IgD-negative memory B cell (primary cell): ENCODE measurements around the gene PUS1. TPM values are rescaled to one million over a fixed set of nuclear protein-coding genes. Genes with fewer than 3 reads are reported as not detected.
A peak's percentile ranks its signal among the peaks of the same experiment; 100 is the strongest.

Experiments
- H3K27ac Mint-ChIP-seq, 3 donors: one replicate each; pipeline ENCODE4 v1.8.0; 2020 to 2022; ENCODE audit warnings: mild to moderate bottlenecking in 3 of 3, mixed read lengths in 3 of 3, moderate library complexity in 1 of 3
- H3K27me3 Mint-ChIP-seq: one replicate; pipeline ENCODE4 v1.8.0; 2021; ENCODE audit warnings: mixed read lengths
- H3K36me3 Mint-ChIP-seq: one replicate; pipeline ENCODE4 v1.8.0; 2020; ENCODE audit warnings: mild to moderate bottlenecking, mixed read lengths
- H3K4me1 Mint-ChIP-seq, 3 donors: one replicate each; pipeline ENCODE4 v1.8.0; 2020 to 2022; ENCODE audit warnings: mixed read lengths in 3 of 3, mild to moderate bottlenecking in 1 of 3
- H3K4me3 Mint-ChIP-seq, 4 donors: one replicate each; pipeline ENCODE4 v1.8.0; 2020 to 2022; ENCODE audit warnings: mild to moderate bottlenecking in 4 of 4, mixed read lengths in 4 of 4, moderate library complexity in 3 of 4
- H3K9me3 Mint-ChIP-seq, 3 donors: one replicate each; pipeline ENCODE4 v1.8.0; 2020 to 2021; ENCODE audit warnings: mixed read lengths in 3 of 3, mild to moderate bottlenecking in 1 of 3
- polyA plus RNA-seq: library from polyadenylated mRNA; unstranded; fragments of 300-500 nt; fragmentation: Illumina TruSeq; gene quantifications from one replicate; pipeline ENCODE4 v1.2.3, GENCODE V29; 2021

Gene PUS1
- polyA plus RNA-seq, 1 donor from 2014 or later, result 45.5 TPM

- Mint-ChIP-seq H3K9me3 (no peaks in the 10 kb centered on the region), H3K36me3 (peaks cover 3% of the 10 kb centered on the region), H3K4me1 (peaks cover 0 to 3% (median 2%) of the 10 kb centered on the region in 3 donors), H3K27ac (no peak overlapping the region), H3K27me3 (no peaks in the 10 kb centered on the region), H3K4me3 (no peak overlapping the region)
Measured at GRCh38 chr12:131909081-131909751, 19.9 kb upstream of the PUS1 start.

GRCh38 chr12:131909752-131910219 is 19.3 kb upstream of the PUS1 start:
- Mint-ChIP-seq H3K36me3 (peaks cover 3% of the 10 kb centered on the region), H3K27ac (no peak overlapping the region), H3K4me3 (no peak overlapping the region), H3K27me3 (no peaks in the 10 kb centered on the region), H3K9me3 (no peaks in the 10 kb centered on the region), H3K4me1 (peaks cover 0 to 3% (median 2%) of the 10 kb centered on the region in 3 donors)

GRCh38 chr12:131910302-131911027 is 18.6 kb upstream of the PUS1 start:
- no peak overlapping the region for H3K4me3 Mint-ChIP-seq
- peaks cover 3% of the 10 kb centered on the region for H3K36me3 Mint-ChIP-seq
- no peak overlapping the region for H3K27ac Mint-ChIP-seq
- H3K4me1 Mint-ChIP-seq, result peaks cover 0 to 3% (median 2%) of the 10 kb centered on the region in 3 donors
- H3K9me3 Mint-ChIP-seq, result no peaks in the 10 kb centered on the region
- no peaks in the 10 kb centered on the region for H3K27me3 Mint-ChIP-seq

GRCh38 chr12:131911028-131911650 is 17.9 kb upstream of the PUS1 start:
- peaks cover 0 to 2% (median 0%) of the 10 kb centered on the region in 3 donors for H3K4me1 Mint-ChIP-seq
- no peak overlapping the region for H3K27ac Mint-ChIP-seq
- H3K27me3 Mint-ChIP-seq, result no peaks in the 10 kb centered on the region
- no peaks in the 10 kb centered on the region for H3K9me3 Mint-ChIP-seq
- no peak overlapping the region for H3K4me3 Mint-ChIP-seq
- H3K36me3 Mint-ChIP-seq, result peaks cover 3% of the 10 kb centered on the region

- Mint-ChIP-seq H3K36me3 (peaks cover 3% of the 10 kb centered on the region), H3K9me3 (no peaks in the 10 kb centered on the region), H3K4me1 (peaks cover 0 to 2% (median 0%) of the 10 kb centered on the region in 3 donors), H3K27ac (no peak overlapping the region), H3K27me3 (no peaks in the 10 kb centered on the region), H3K4me3 (no peak overlapping the region)
Measured at GRCh38 chr12:131911851-131912477, 17.1 kb upstream of the PUS1 start.

GRCh38 chr12:131912518-131913274 is 16.4 kb upstream of the PUS1 start:
- Mint-ChIP-seq H3K36me3 (peaks cover 3% of the 10 kb centered on the region), H3K27ac (no peak overlapping the region), H3K9me3 (no peaks in the 10 kb centered on the region), H3K4me1 (peaks cover 0 to 2% (median 0%) of the 10 kb centered on the region in 3 donors), H3K4me3 (no peak overlapping the region), H3K27me3 (no peaks in the 10 kb centered on the region)

GRCh38 chr12:131913666-131914065 is 15.4 kb upstream of the PUS1 start:
- peaks cover 0 to 2% (median 0%) of the 10 kb centered on the region in 3 donors for H3K4me1 Mint-ChIP-seq
- H3K9me3 Mint-ChIP-seq, result no peaks in the 10 kb centered on the region
- no peak overlapping the region for H3K4me3 Mint-ChIP-seq
- no peaks in the 10 kb centered on the region for H3K27me3 Mint-ChIP-seq
- peaks cover 3% of the 10 kb centered on the region for H3K36me3 Mint-ChIP-seq
- H3K27ac Mint-ChIP-seq, result peak overlapping the region in 1 of 3 donors; percentile 35

- no peaks in the 10 kb centered on the region for H3K9me3 Mint-ChIP-seq
- H3K4me3 Mint-ChIP-seq, result peak overlapping the region in 1 of 4 donors; percentile 66
- H3K36me3 Mint-ChIP-seq, result peaks cover 3% of the 10 kb centered on the region
- H3K27ac Mint-ChIP-seq, result peak overlapping the region in 1 of 3 donors; percentile 35
- H3K4me1 Mint-ChIP-seq, result no peaks in the 10 kb centered on the region
- no peaks in the 10 kb centered on the region for H3K27me3 Mint-ChIP-seq
Measured at GRCh38 chr12:131914179-131914702, 14.8 kb upstream of the PUS1 start.

- no peaks in the 10 kb centered on the region for H3K4me1 Mint-ChIP-seq
- no peaks in the 10 kb centered on the region for H3K27me3 Mint-ChIP-seq
- H3K36me3 Mint-ChIP-seq, result peaks cover 3% of the 10 kb centered on the region
- H3K4me3 Mint-ChIP-seq, result no peak overlapping the region
- no peak overlapping the region for H3K27ac Mint-ChIP-seq
- no peaks in the 10 kb centered on the region for H3K9me3 Mint-ChIP-seq
Measured at GRCh38 chr12:131915000-131915689, 13.9 kb upstream of the PUS1 start.

- no peak overlapping the region for H3K4me3 Mint-ChIP-seq
- no peaks in the 10 kb centered on the region for H3K9me3 Mint-ChIP-seq
- H3K4me1 Mint-ChIP-seq, result no peaks in the 10 kb centered on the region
Measured at GRCh38 chr12:131915823-131916222, 13.3 kb upstream of the PUS1 start.

GRCh38 chr12:131916306-131917138 is 12.6 kb upstream of the PUS1 start:
- Mint-ChIP-seq H3K9me3 (no peaks in the 10 kb centered on the region), H3K27ac (no peak overlapping the region), H3K4me1 (no peaks in the 10 kb centered on the region), H3K4me3 (no peak overlapping the region), H3K27me3 (no peaks in the 10 kb centered on the region), H3K36me3 (peaks cover 3% of the 10 kb centered on the region)

More at GRCh38 chr12:131915823-131916222, 13.3 kb upstream of the PUS1 start:
- Mint-ChIP-seq H3K27ac (no peak overlapping the region), H3K36me3 (peaks cover 3% of the 10 kb centered on the region), H3K27me3 (no peaks in the 10 kb centered on the region)

GRCh38 chr12:131917139-131917710 is 11.9 kb upstream of the PUS1 start:
- Mint-ChIP-seq H3K36me3 (no peaks in the 10 kb centered on the region), H3K9me3 (no peaks in the 10 kb centered on the region), H3K4me3 (no peak overlapping the region), H3K27ac (no peak overlapping the region), H3K27me3 (no peaks in the 10 kb centered on the region), H3K4me1 (peaks cover 4 to 7% (median 5%) of the 10 kb centered on the region in 3 donors)
